Stimulated activated memory B cell treated with anti-CD40 and anti-IgM and Interleukin-4, amounts not matched to agents 10 μg/mL and 1 μg/mL and 100 μg/mL, for 72 hours (primary cell): ENCODE results near the gene MAVS.
"Not testable (repeated sequence)": the region's sequence is repeated elsewhere in the genome, so short reads cannot be mapped to it uniquely, and the experiment has no call there.

Experiments used
- ATAC-seq: fragments of 150-1000 bp; cut with Tn5 transposase; 2 replicates; pipeline ENCODE4 v1.10.0; 2021
- H3K27ac Mint-ChIP-seq: one replicate; pipeline ENCODE4 v1.8.0; 2022; ENCODE audit warnings: mild to moderate bottlenecking, mixed read lengths
- H3K27me3 Mint-ChIP-seq: one replicate; pipeline ENCODE4 v1.8.0; 2022; ENCODE audit warnings: mixed read lengths
- H3K36me3 Mint-ChIP-seq: one replicate; pipeline ENCODE4 v1.8.0; 2022; ENCODE audit warnings: mixed read lengths
- H3K4me1 Mint-ChIP-seq: one replicate; pipeline ENCODE4 v1.8.0; 2022; ENCODE audit warnings: mixed read lengths
- H3K4me3 Mint-ChIP-seq: one replicate; pipeline ENCODE4 v1.8.0; 2022; ENCODE audit warnings: mild to moderate bottlenecking, moderate library complexity, mixed read lengths
- H3K9me3 Mint-ChIP-seq: one replicate; pipeline ENCODE4 v1.8.0; 2022; ENCODE audit warnings: mixed read lengths

The MAVS gene

DNA sequence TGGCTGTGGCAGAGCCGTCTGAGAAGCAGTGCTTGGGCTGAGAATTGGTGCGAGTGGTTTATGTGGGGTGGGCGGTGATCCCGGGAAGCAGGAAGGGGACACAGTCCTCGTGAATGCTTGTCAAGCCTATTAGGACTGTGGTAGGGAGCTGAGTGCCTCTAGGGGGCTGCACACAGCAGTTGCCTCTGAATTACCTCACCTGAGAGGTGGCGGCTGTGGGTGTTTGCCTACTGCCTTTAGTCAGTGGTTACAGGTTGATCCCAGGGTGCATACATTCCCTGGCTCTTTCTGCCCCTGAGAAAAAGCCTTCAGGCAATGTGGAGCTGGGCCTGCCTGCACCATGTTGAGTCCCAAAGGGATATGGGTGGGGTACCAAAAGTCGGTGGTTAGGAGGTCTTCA, 21.1 kb upstream of the MAVS start:
- Mint-ChIP-seq H3K4me1 (peaks cover 25% of the 10 kb centered on the region), H3K9me3 (no peaks in the 10 kb centered on the region), H3K4me3 (no peak overlapping the region), H3K27me3 (no peaks in the 10 kb centered on the region), H3K36me3 (peaks cover 28% of the 10 kb centered on the region), H3K27ac (no peak overlapping the region)
- ATAC-seq = no peak

DNA sequence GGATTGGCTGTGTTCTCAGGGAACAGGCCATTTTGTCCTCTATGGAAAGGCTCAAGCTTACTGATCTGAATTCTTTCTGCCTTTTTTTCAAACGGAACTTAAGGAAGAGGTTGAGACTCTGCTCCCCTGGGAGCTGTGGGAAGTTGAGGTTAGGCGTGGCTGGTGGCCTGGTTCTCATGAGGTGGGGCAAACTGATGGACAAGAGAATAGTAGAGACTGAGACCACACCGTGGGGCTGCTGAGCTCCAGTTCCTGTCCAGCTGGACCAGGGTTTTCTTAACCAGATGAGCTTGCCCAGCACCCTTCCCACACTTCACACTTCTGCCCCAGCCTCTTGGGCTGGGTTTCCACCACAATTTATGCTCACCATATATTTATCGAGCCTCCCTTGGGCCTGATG, 20.2 kb upstream of the MAVS start:
- Mint-ChIP-seq H3K27me3 (no peaks in the 10 kb centered on the region), H3K9me3 (no peaks in the 10 kb centered on the region), H3K4me1 (peaks cover 18% of the 10 kb centered on the region), H3K36me3 (peaks cover 28% of the 10 kb centered on the region), H3K4me3 (no peak overlapping the region), H3K27ac (no peak overlapping the region)
- no peak for ATAC-seq

GRCh38 chr20:3828798-3829197, 17.8 kb upstream of the MAVS start:
- Mint-ChIP-seq H3K36me3 (peaks cover 28% of the 10 kb centered on the region), H3K4me3 (no peak overlapping the region), H3K4me1 (peaks cover 10% of the 10 kb centered on the region), H3K9me3 (no peaks in the 10 kb centered on the region), H3K27me3 (no peaks in the 10 kb centered on the region), H3K27ac (no peak overlapping the region)
- ATAC-seq = no peak

- H3K4me1 Mint-ChIP-seq, ATAC-seq, H3K27me3 Mint-ChIP-seq, H3K27ac Mint-ChIP-seq, H3K4me3 Mint-ChIP-seq, H3K9me3 Mint-ChIP-seq: not testable (repeated sequence)
- H3K36me3 Mint-ChIP-seq = peaks cover 20% of the 10 kb centered on the region
Observed at GRCh38 chr20:3829891-3830290, 16.7 kb upstream of the MAVS start.

GRCh38 chr20:3836132-3836531, 10.5 kb upstream of the MAVS start:
- no peaks in the 10 kb centered on the region for H3K27me3 Mint-ChIP-seq
- no peaks in the 10 kb centered on the region for H3K4me1 Mint-ChIP-seq
- H3K36me3 Mint-ChIP-seq = peaks cover 14% of the 10 kb centered on the region
- H3K4me3 Mint-ChIP-seq = no peak overlapping the region
- no peaks in the 10 kb centered on the region for H3K9me3 Mint-ChIP-seq
- no peak overlapping the region for H3K27ac Mint-ChIP-seq
- no peak for ATAC-seq

DNA sequence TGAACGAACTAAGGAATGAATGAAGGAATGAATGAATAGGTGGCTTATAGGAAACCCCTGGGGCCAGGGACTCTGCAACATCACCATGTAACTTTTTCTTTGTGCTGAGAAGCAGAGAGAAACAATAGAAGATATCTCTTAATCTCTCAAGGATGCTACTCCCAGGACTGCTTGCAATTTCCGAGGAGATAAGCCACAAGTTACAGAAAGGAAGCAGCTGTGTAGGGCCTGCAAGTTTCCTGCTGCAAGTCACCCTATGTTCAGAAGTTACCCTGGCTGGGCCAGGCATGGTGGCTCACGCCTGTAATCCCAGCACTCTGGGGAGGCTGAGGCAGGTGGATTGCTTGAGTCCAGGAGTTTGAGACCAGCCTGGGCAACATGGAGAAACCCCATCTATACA, 7.3 kb upstream of the MAVS start:
- no peaks in the 10 kb centered on the region for H3K27me3 Mint-ChIP-seq
- no peaks in the 10 kb centered on the region for H3K9me3 Mint-ChIP-seq
- H3K4me3 Mint-ChIP-seq = no peak overlapping the region

DNA sequence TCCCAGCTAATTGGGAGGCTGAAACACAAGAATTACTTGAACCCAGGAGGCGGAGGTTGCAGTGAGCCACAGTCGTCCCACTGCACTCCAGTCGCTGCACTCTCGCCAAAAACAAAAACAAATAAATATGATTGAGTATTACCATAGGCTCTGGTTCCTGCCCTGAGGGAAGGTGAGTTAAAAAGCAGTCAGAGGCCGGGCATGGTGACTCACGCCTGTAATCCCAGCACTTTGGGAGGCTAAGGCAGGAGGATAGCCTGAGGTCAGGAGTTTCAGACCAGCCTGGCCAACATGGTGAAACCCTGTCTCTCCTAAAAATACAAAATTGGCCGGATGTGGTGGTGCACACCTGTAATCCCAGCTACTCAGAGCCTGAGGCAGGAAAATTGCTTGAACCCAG, 6.4 kb upstream of the MAVS start:
- not testable (repeated sequence) for ATAC-seq, H3K4me3 Mint-ChIP-seq, H3K36me3 Mint-ChIP-seq, H3K4me1 Mint-ChIP-seq, H3K27ac Mint-ChIP-seq, H3K9me3 Mint-ChIP-seq, H3K27me3 Mint-ChIP-seq

More for the DNA sequence above, 7.3 kb upstream of the MAVS start:
- Mint-ChIP-seq H3K27ac (no peak overlapping the region), H3K4me1 (no peaks in the 10 kb centered on the region), H3K36me3 (peaks cover 8% of the 10 kb centered on the region)
- ATAC-seq = no peak

DNA sequence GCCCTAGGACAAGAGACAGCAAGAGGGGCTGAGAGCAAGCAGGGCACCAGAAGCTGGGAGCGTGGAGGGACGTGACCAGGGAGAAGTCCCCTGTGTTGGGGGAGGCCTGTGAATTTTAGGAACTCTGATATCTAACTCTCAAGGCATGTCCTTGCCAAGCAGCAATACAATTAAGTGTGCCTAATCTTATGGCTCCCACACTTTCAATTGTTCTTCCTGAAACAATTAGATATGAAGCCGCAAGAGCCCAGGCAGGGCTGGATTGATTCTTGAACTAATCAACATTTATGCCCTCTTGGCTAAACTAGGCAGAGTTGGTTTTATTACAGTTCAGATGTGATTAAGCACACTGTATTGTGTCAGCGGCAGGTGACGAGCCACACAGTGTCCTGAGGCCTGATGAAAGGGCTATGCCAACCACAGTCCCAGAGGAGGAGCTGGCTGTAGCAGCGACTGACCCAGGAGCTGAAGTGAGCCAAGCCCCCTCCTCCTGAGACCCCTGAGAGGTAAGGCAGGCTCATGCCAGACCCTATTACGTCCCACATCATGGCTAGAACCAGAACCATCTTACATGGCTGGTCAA, 4.2 kb upstream of the MAVS start:
- no peak overlapping the region for H3K4me3 Mint-ChIP-seq
- no peak overlapping the region for H3K27ac Mint-ChIP-seq
- peaks cover 17% of the 10 kb centered on the region for H3K4me1 Mint-ChIP-seq
- no peaks in the 10 kb centered on the region for H3K9me3 Mint-ChIP-seq
- H3K36me3 Mint-ChIP-seq = no peaks in the 10 kb centered on the region
- H3K27me3 Mint-ChIP-seq = no peaks in the 10 kb centered on the region
- ATAC-seq = no peak

DNA sequence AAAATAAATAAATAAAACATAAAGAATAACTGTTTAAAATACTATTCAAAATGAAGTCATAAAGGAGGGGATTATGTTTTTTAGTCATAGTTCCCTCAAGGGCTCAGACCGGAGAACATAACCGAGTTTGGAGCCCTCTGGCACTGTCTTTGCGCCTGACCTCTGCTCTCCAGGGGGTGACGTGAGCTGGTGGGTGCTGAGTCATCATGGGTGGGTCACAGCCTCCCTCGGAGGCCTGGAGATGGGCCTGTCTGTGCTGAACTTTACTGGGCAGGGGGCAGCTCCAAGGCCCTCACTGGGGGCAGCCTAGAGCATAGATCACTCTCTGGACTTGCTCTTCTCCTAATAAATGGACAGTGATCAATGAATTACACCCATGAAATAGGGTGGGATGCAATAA, 3.1 kb upstream of the MAVS start:
- Mint-ChIP-seq H3K27me3 (no peaks in the 10 kb centered on the region), H3K4me3 (no peak overlapping the region), H3K27ac (no peak overlapping the region), H3K4me1 (peaks cover 26% of the 10 kb centered on the region), H3K36me3 (no peaks in the 10 kb centered on the region), H3K9me3 (no peaks in the 10 kb centered on the region)
- no peak for ATAC-seq

DNA sequence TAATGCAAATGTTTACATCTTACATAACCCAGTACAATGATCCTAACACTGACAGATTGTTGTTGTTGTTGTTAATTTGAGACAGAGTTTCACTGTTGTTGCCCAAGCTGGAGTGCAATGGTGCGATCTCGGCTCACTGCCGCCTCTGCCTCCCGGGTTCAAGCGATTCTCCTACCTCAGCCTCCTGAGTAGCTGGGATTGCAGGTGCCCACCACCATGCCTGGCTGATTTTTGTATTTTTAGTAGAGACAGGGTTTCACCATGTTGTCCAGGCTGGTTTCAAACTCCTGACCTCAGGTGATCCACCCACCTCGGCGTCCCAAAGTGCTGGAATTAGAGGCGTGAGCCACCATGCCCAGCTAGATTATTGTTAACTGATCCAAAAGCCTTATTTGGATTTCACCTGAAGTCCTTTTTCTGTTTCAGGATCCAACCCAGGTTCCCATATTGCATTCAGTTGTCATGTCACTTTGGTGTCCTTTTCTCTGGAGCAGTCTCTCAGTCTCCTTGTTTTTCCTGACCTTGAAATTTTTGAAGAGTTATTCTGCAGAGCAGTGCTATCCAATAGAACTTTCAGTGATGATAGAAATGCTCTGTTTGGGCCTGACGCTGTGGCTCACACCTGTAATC, 2.5 kb upstream of the MAVS start:
- ATAC-seq, H3K4me3 Mint-ChIP-seq, H3K27me3 Mint-ChIP-seq, H3K27ac Mint-ChIP-seq, H3K9me3 Mint-ChIP-seq, H3K36me3 Mint-ChIP-seq: not testable (repeated sequence)
- H3K4me1 Mint-ChIP-seq = peaks cover 33% of the 10 kb centered on the region

DNA sequence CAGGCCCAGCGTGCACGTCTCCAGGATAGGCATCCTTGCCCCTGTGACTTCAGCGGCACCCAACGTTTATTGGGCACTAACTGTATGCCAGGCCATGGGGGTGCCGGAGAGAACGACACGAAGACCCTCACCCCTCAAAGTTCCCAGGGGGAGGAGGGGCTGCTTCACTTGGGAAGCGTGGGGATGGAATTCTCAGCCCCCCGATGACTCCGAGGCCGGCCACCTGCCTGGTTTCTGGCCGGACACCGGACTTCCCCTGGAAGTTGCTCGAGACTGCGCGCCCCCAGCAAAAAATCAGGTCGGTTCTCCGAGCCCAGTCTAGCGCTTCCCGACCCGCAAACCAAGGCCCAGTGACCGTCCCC, 275 bp upstream of the MAVS start:
- Mint-ChIP-seq H3K27ac (peak overlapping the region; percentile 92), H3K27me3 (no peaks in the 10 kb centered on the region), H3K4me1 (peaks cover 39% of the 10 kb centered on the region), H3K36me3 (no peaks in the 10 kb centered on the region), H3K9me3 (no peaks in the 10 kb centered on the region), H3K4me3 (peak overlapping the region; percentile 84)
- no peak for ATAC-seq

DNA sequence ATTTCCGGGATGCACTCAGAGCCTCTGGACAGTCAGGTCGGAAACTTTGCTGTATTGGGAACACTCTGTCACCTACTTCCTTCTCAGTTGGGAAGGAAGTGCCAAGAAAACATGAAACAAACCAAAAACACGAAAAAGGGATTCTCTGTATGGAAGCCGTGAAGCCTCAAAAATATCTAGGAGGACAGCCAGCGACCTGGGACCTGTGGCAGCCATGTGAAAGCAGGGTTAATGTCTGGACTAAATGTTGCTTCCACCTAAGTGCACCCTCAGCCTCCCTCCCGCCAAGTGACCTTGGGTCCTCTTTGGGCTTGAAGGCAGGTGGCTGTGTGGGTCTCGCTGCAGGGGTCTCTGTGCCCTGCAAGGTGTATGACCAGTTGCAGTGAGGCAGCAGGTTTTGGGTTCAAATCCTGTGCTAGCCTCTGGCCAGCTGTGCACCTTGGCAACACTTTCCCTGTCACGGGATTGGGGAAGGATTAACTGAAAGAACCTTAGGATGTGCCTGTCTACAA, 851 bp downstream of the MAVS start:
- Mint-ChIP-seq H3K27ac (peak overlapping the region; percentile 92), H3K4me3 (peak overlapping the region; percentile 84), H3K27me3 (no peaks in the 10 kb centered on the region), H3K36me3 (no peaks in the 10 kb centered on the region), H3K9me3 (no peaks in the 10 kb centered on the region), H3K4me1 (peaks cover 39% of the 10 kb centered on the region)
- ATAC-seq = no peak

- no peak for ATAC-seq
- no peaks in the 10 kb centered on the region for H3K27me3 Mint-ChIP-seq
- H3K4me1 Mint-ChIP-seq = peaks cover 39% of the 10 kb centered on the region
- peak overlapping the region; percentile 19 for H3K4me3 Mint-ChIP-seq
- H3K36me3 Mint-ChIP-seq = no peaks in the 10 kb centered on the region
- H3K9me3 Mint-ChIP-seq = no peaks in the 10 kb centered on the region
- H3K27ac Mint-ChIP-seq = peak overlapping the region; percentile 61
Observed at GRCh38 chr20:3848565-3848964, 1.9 kb downstream of the MAVS start.

GRCh38 chr20:3854462-3854871, 7.8 kb downstream of the MAVS start:
- peaks cover 38% of the 10 kb centered on the region for H3K36me3 Mint-ChIP-seq
- H3K27me3 Mint-ChIP-seq = no peaks in the 10 kb centered on the region
- H3K4me3 Mint-ChIP-seq = no peak overlapping the region
- peaks cover 17% of the 10 kb centered on the region for H3K4me1 Mint-ChIP-seq
- H3K9me3 Mint-ChIP-seq = no peaks in the 10 kb centered on the region
- no peak for ATAC-seq
- H3K27ac Mint-ChIP-seq = no peak overlapping the region

GRCh38 chr20:3857405-3857804, 10.8 kb downstream of the MAVS start:
- ATAC-seq = no peak
- H3K9me3 Mint-ChIP-seq = no peaks in the 10 kb centered on the region
- no peak overlapping the region for H3K4me3 Mint-ChIP-seq
- no peaks in the 10 kb centered on the region for H3K27me3 Mint-ChIP-seq
- peaks cover 55% of the 10 kb centered on the region for H3K36me3 Mint-ChIP-seq
- H3K27ac Mint-ChIP-seq = no peak overlapping the region
- peaks cover 19% of the 10 kb centered on the region for H3K4me1 Mint-ChIP-seq

DNA sequence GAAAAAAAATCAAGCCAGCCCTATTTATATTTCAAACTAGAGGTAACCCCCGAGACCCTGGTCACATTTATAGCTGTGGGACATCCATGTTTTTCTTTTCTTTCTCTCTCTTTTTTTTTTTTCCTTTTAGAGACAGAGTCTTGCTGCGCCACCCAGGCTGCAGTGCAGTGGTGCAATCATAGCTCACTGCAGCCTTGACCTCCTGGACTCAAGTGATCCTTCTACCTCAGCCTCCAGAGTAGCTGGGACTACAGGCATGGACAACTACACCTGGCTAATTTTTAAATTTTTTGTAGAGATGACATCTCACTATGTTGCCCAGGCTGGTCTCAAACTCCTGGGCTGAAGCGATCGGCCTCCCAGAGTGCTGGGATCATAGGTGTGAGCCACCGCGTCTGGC, 12.1 kb downstream of the MAVS start:
- Mint-ChIP-seq H3K27ac (no peak overlapping the region), H3K4me1 (peaks cover 31% of the 10 kb centered on the region), H3K4me3 (no peak overlapping the region), H3K36me3 (peaks cover 67% of the 10 kb centered on the region), H3K9me3 (no peaks in the 10 kb centered on the region), H3K27me3 (no peaks in the 10 kb centered on the region)
- no peak for ATAC-seq
